ENCODE measurements around the gene NR3C2. TPM values are rescaled to one million over a fixed set of nuclear protein-coding genes. Genes with fewer than 3 reads are reported as not detected.
"Not testable (repeated sequence)": the region's sequence is repeated elsewhere in the genome, so short reads cannot be mapped to it uniquely, and the experiment has no call there.

Gene NR3C2
- total RNA-seq, 2 experiments from 2014 or later: 4.2 to 4.3 TPM

GRCh38 chr4:148095346-148095923 is 346.8 kb downstream of the NR3C2 start:
- DNase-seq: no peak
- intact Hi-C loops (cut with micrococcal nuclease): no loop called here
- Mint-ChIP-seq H3K27ac (no peak overlapping the region), H3K27me3 (no peaks in the 10 kb centered on the region), H3K4me3 (no peak overlapping the region), H3K4me1 (ENCODE audit: low read depth) (peaks cover 2% of the 10 kb centered on the region), H3K9me3 (no peaks in the 10 kb centered on the region), H3K36me3 (peaks cover 13% of the 10 kb centered on the region)
- ChIA-PET POLR2A (no interaction called here), CTCF (no interaction called here)

DNA sequence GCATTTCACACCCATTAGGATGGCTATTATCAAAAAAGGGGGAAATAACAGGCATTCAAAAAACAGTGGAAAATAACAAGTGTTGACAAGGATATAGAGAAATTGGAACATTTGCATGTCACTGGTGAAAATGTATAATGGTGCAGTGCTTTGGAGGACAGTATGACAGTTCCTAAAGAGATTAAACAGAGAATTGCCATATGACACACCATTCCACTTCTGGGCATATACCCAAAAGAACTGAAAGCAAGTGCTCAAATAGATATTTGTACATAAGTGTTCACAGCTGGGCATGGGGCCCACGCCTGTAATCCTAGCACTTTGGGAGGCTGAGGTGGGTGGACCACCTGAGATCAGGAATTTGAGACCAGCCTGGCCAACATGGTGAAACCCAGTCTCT is 348.1 kb downstream of the NR3C2 start:
- Mint-ChIP-seq H3K9me3 (no peaks in the 10 kb centered on the region), H3K36me3 (peaks cover 17% of the 10 kb centered on the region), H3K27ac (no peak overlapping the region), H3K27me3 (no peaks in the 10 kb centered on the region), H3K4me1 (ENCODE audit: low read depth) (peaks cover 2% of the 10 kb centered on the region), H3K4me3 (no peak overlapping the region)
- ChIA-PET CTCF (interaction anchor here (0.6 kb wide), 1 partner anchor 155 kb away, joined by 3 read pairs; no protein-coding TSS in a partner anchor), POLR2A (no interaction called here)
- DNase-seq: no peak
- intact Hi-C loops (cut with micrococcal nuclease): no loop called here

- H3K9me3 Mint-ChIP-seq: no peaks in the 10 kb centered on the region
- H3K36me3 Mint-ChIP-seq: peaks cover 14% of the 10 kb centered on the region
- POLR2A ChIA-PET: no interaction called here
- intact Hi-C loops (cut with micrococcal nuclease): no loop called here
- H3K27me3 Mint-ChIP-seq: no peaks in the 10 kb centered on the region
- DNase-seq: no peak
- CTCF ChIA-PET: no interaction called here
- peaks cover 2% of the 10 kb centered on the region for H3K4me1 Mint-ChIP-seq (ENCODE audit: low read depth)
- no peak overlapping the region for H3K27ac Mint-ChIP-seq
- H3K4me3 Mint-ChIP-seq: no peak overlapping the region
These were observed 349.1 kb downstream of the NR3C2 start for GRCh38 chr4:148093065-148093464.

- Mint-ChIP-seq H3K4me3 (no peak overlapping the region), H3K36me3 (peaks cover 13% of the 10 kb centered on the region), H3K27ac (no peak overlapping the region), H3K4me1 (ENCODE audit: low read depth) (peaks cover 2% of the 10 kb centered on the region), H3K9me3 (no peaks in the 10 kb centered on the region), H3K27me3 (no peaks in the 10 kb centered on the region)
- DNase-seq: no peak
- ChIA-PET CTCF (no interaction called here), POLR2A (no interaction called here)
- intact Hi-C loops (cut with micrococcal nuclease): no loop called here
These were observed 349.7 kb downstream of the NR3C2 start for GRCh38 chr4:148092316-148093014.

- no peaks in the 10 kb centered on the region for H3K27me3 Mint-ChIP-seq
- CTCF ChIA-PET: no interaction called here
These were observed 350.3 kb downstream of the NR3C2 start for GRCh38 chr4:148091896-148092295.

GRCh38 chr4:148090503-148091476 is 351.4 kb downstream of the NR3C2 start:
- ChIA-PET POLR2A (no interaction called here), CTCF (no interaction called here)
- no peak overlapping the region for H3K4me3 Mint-ChIP-seq
- peaks cover 10% of the 10 kb centered on the region for H3K36me3 Mint-ChIP-seq
- intact Hi-C loops (cut with micrococcal nuclease): no loop called here
- H3K27ac Mint-ChIP-seq: no peak overlapping the region
- H3K9me3 Mint-ChIP-seq: peaks cover 4% of the 10 kb centered on the region
- no peak for DNase-seq
- H3K4me1 Mint-ChIP-seq (ENCODE audit: low read depth): peaks cover 7% of the 10 kb centered on the region
- H3K27me3 Mint-ChIP-seq: no peaks in the 10 kb centered on the region

More at GRCh38 chr4:148091896-148092295, 350.3 kb downstream of the NR3C2 start:
- Mint-ChIP-seq H3K9me3 (peaks cover 1% of the 10 kb centered on the region), H3K4me1 (ENCODE audit: low read depth) (peaks cover 6% of the 10 kb centered on the region), H3K27ac (no peak overlapping the region), H3K36me3 (peaks cover 13% of the 10 kb centered on the region), H3K4me3 (no peak overlapping the region)
- DNase-seq: no peak
- intact Hi-C loops (cut with micrococcal nuclease): no loop called here
- POLR2A ChIA-PET: no interaction called here

DNA sequence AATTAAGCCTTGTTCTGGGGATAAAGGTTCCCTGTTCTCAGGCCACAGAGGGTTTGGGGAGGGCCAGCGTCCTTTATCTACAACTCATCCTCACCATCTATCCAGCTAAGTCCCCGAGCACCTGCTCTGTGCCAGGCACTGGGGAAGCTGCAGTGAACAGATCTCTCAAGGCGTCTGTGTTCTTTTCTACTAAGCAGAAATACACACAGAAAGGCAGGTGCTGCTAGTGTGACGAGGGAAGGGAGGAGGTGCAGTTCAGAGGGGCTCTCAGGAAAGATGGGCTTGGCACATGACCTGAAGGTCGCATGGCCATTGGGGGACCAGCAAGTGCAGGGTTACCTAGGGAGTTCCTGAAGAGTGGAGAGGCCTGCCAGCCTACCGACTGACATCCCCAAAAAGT is 352.2 kb downstream of the NR3C2 start:
- Mint-ChIP-seq H3K36me3 (peaks cover 12% of the 10 kb centered on the region), H3K4me1 (ENCODE audit: low read depth) (peaks cover 8% of the 10 kb centered on the region)

GRCh38 chr4:148089624-148090023 is 352.6 kb downstream of the NR3C2 start:
- intact Hi-C loops (cut with micrococcal nuclease): no loop called here
- H3K27ac Mint-ChIP-seq: no peak overlapping the region
- POLR2A ChIA-PET: no interaction called here

More for the DNA sequence above, 352.2 kb downstream of the NR3C2 start:
- peaks cover 6% of the 10 kb centered on the region for H3K9me3 Mint-ChIP-seq
- H3K27ac Mint-ChIP-seq: no peak overlapping the region
- no peak for DNase-seq
- H3K4me3 Mint-ChIP-seq: no peak overlapping the region
- ChIA-PET POLR2A (no interaction called here), CTCF (no interaction called here)
- intact Hi-C loops (cut with micrococcal nuclease): no loop called here
- H3K27me3 Mint-ChIP-seq: no peaks in the 10 kb centered on the region

DNA sequence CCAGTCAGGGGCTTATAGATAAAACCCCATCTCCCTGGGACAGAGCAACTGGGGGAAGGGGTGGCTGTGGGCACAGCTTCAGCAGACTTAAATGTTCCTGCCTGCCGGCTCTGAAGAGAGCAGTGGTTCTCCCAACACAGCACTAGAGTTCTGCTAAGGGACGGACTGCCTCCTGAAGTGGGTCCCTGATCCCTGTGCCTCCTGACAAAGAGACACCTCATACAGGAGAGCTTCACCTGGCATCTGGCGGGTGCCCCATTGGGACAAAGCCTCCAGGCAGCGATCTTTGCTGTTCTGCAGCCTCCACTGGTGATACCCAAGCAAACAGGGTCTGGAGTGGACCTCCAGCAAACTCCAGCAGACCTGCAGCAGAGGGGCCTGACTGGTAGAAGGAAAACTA is 359.1 kb downstream of the NR3C2 start:
- POLR2A ChIA-PET: not testable (repeated sequence)
- H3K36me3 Mint-ChIP-seq: peaks cover 44% of the 10 kb centered on the region

More at GRCh38 chr4:148089624-148090023, 352.6 kb downstream of the NR3C2 start:
- DNase-seq: no peak
- Mint-ChIP-seq H3K36me3 (peaks cover 12% of the 10 kb centered on the region), H3K27me3 (no peaks in the 10 kb centered on the region), H3K4me1 (ENCODE audit: low read depth) (peaks cover 8% of the 10 kb centered on the region), H3K4me3 (no peak overlapping the region), H3K9me3 (peaks cover 6% of the 10 kb centered on the region)
- CTCF ChIA-PET: no interaction called here

DNA sequence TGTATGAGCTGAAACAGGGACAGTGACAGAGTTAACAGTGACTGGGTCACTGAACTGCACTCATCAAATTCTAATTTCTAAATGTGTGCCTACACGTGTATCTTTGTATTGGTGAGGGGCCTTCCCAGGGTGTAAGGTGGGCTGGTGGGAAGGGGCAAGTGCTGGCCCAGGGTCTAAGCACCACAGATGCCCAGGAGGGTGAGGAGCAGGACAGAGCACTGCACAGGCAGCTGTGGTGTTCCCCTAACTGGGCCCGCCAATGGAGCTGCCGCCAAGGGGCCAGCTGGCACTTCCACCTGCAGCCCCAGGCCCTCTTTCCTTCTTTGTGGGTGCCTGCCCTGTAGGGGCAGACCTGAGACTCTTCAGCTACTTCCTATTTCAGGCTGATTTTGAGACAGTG is 360.5 kb downstream of the NR3C2 start:
- no peak overlapping the region for H3K27ac Mint-ChIP-seq

More for the DNA sequence above, 359.1 kb downstream of the NR3C2 start:
- peaks cover 11% of the 10 kb centered on the region for H3K9me3 Mint-ChIP-seq
- H3K27me3 Mint-ChIP-seq; CTCF ChIA-PET; DNase-seq; intact Hi-C loops (cut with micrococcal nuclease); H3K4me3 Mint-ChIP-seq; H3K27ac Mint-ChIP-seq; H3K4me1 Mint-ChIP-seq (ENCODE audit: low read depth): not testable (repeated sequence)

GRCh38 chr4:148081267-148081666 is 360.9 kb downstream of the NR3C2 start:
- ChIA-PET POLR2A (no interaction called here), CTCF (no interaction called here)
- Mint-ChIP-seq H3K27ac (no peak overlapping the region), H3K27me3 (no peaks in the 10 kb centered on the region), H3K36me3 (peaks cover 57% of the 10 kb centered on the region), H3K4me3 (no peak overlapping the region), H3K9me3 (peaks cover 22% of the 10 kb centered on the region), H3K4me1 (ENCODE audit: low read depth) (peaks cover 1% of the 10 kb centered on the region)
- intact Hi-C loops (cut with micrococcal nuclease): no loop called here
- DNase-seq: no peak

More for the DNA sequence above, 360.5 kb downstream of the NR3C2 start:
- Mint-ChIP-seq H3K4me3 (no peak overlapping the region), H3K27me3 (no peaks in the 10 kb centered on the region), H3K4me1 (ENCODE audit: low read depth) (peaks cover 3% of the 10 kb centered on the region), H3K36me3 (peaks cover 53% of the 10 kb centered on the region), H3K9me3 (peaks cover 18% of the 10 kb centered on the region)
- no peak for DNase-seq
- POLR2A ChIA-PET: no interaction called here
- CTCF ChIA-PET: no interaction called here
- intact Hi-C loops (cut with micrococcal nuclease): no loop called here

DNA sequence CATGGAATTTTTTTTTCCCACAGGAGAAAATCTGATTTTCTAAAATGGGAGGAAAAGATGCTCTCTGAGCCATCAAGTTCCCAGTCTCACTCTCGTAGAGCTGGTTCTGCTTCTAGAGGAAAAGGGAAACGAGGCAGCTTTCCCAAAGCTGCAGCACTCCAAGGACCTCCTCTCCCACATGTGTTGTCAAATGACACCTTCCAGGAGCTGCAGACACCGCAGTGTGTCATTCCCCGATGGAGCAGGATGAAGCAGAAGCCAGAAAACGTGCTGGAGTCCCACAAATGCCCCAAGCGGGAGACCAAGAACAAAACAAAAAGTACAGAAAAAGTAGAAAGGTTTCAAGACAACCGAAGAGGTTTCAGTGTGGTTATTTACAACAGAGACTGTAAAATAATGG is 362.3 kb downstream of the NR3C2 start:
- H3K27ac Mint-ChIP-seq: no peak overlapping the region

More for the DNA sequence above, 362.3 kb downstream of the NR3C2 start:
- POLR2A ChIA-PET: no interaction called here
- no peak overlapping the region for H3K4me3 Mint-ChIP-seq
- CTCF ChIA-PET: no interaction called here
- H3K4me1 Mint-ChIP-seq (ENCODE audit: low read depth): no peaks in the 10 kb centered on the region
- peaks cover 68% of the 10 kb centered on the region for H3K36me3 Mint-ChIP-seq
- intact Hi-C loops (cut with micrococcal nuclease): no loop called here
- DNase-seq: no peak
- H3K27me3 Mint-ChIP-seq: no peaks in the 10 kb centered on the region
- H3K9me3 Mint-ChIP-seq: peaks cover 33% of the 10 kb centered on the region

All from activated CD4-positive, alpha-beta memory T cell treated with anti-CD3 and anti-CD28 coated beads for 36 hours (primary cell).